ENCODE measurements around the gene NTM.

NTM gene

GRCh38 chr11:131386408-131386807, 16.0 kb downstream of the NTM start:
- H3K27me3 Mint-ChIP-seq (ENCODE audit: low read depth): no peaks in the 10 kb centered on the region

GRCh38 chr11:131388030-131388429, 17.6 kb downstream of the NTM start:
- H3K27ac Mint-ChIP-seq: no peak overlapping the region
- H3K36me3 Mint-ChIP-seq (ENCODE audit: low read depth): no peaks in the 10 kb centered on the region
- H3K9me3 Mint-ChIP-seq: no peaks in the 10 kb centered on the region
- no peaks in the 10 kb centered on the region for H3K27me3 Mint-ChIP-seq (ENCODE audit: low read depth)
- DNase-seq (ENCODE audit: low spot score): no peak
- no peaks in the 10 kb centered on the region for H3K4me1 Mint-ChIP-seq (ENCODE audit: low read depth)
- no peak overlapping the region for H3K4me3 Mint-ChIP-seq

More at GRCh38 chr11:131386408-131386807, 16.0 kb downstream of the NTM start:
- no peaks in the 10 kb centered on the region for H3K9me3 Mint-ChIP-seq
- no peak overlapping the region for H3K4me3 Mint-ChIP-seq
- H3K4me1 Mint-ChIP-seq (ENCODE audit: low read depth): no peaks in the 10 kb centered on the region
- H3K36me3 Mint-ChIP-seq (ENCODE audit: low read depth): no peaks in the 10 kb centered on the region
- H3K27ac Mint-ChIP-seq: no peak overlapping the region
- DNase-seq (ENCODE audit: low spot score): no peak

DNA sequence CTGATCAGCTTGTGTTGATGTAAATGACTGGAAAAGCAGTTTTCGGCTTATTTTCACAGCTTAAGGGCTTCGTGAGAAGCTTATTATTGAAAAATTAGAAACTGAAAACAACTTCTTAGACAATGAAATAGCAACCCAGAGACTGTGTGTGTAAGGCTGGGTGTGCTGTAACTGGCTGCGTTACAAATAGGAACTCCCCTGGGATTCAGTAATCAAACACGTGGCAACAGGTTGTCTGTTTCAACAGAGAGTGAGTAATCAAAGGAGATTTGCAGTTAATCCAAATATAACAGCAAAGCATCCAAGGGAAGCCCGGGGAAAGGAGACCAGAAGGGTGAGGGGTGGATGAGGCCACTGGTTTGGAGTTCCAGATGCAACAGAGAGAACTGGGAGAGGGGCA, 19.2 kb downstream of the NTM start:
- Mint-ChIP-seq H3K27ac (no peak overlapping the region), H3K9me3 (no peaks in the 10 kb centered on the region), H3K36me3 (ENCODE audit: low read depth) (no peaks in the 10 kb centered on the region), H3K27me3 (ENCODE audit: low read depth) (no peaks in the 10 kb centered on the region), H3K4me1 (ENCODE audit: low read depth) (no peaks in the 10 kb centered on the region), H3K4me3 (no peak overlapping the region)
- DNase-seq (ENCODE audit: low spot score): no peak

DNA sequence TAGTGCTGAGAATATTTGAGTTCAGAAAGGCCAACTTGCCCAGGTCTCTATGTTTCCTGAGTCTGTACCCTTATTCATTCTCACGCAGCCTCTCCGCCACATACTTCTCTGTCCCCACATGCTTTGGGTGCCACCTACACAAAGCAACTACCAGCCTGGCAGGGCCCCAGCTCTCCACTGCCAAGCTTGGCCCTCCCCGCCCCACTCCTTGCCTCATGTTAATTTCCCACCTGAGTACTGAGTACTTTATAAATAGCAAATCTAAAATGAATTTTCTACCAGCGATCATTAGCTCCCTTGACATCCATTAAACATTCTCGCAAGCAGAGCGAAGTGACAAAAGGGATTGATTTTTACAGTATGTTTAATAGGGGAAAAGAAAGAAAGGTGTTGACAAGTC, 20.8 kb downstream of the NTM start:
- Mint-ChIP-seq H3K27ac (no peak overlapping the region), H3K4me1 (ENCODE audit: low read depth) (no peaks in the 10 kb centered on the region), H3K36me3 (ENCODE audit: low read depth) (no peaks in the 10 kb centered on the region), H3K27me3 (ENCODE audit: low read depth) (no peaks in the 10 kb centered on the region), H3K9me3 (no peaks in the 10 kb centered on the region), H3K4me3 (no peak overlapping the region)
- DNase-seq (ENCODE audit: low spot score): no peak

- H3K9me3 Mint-ChIP-seq: no peaks in the 10 kb centered on the region
- no peak for DNase-seq (ENCODE audit: low spot score)
- no peaks in the 10 kb centered on the region for H3K4me1 Mint-ChIP-seq (ENCODE audit: low read depth)
- H3K36me3 Mint-ChIP-seq (ENCODE audit: low read depth): no peaks in the 10 kb centered on the region
- H3K27ac Mint-ChIP-seq: no peak overlapping the region
- no peaks in the 10 kb centered on the region for H3K27me3 Mint-ChIP-seq (ENCODE audit: low read depth)
- H3K4me3 Mint-ChIP-seq: no peak overlapping the region
These were observed 22.3 kb downstream of the NTM start for GRCh38 chr11:131392528-131393255.

DNA sequence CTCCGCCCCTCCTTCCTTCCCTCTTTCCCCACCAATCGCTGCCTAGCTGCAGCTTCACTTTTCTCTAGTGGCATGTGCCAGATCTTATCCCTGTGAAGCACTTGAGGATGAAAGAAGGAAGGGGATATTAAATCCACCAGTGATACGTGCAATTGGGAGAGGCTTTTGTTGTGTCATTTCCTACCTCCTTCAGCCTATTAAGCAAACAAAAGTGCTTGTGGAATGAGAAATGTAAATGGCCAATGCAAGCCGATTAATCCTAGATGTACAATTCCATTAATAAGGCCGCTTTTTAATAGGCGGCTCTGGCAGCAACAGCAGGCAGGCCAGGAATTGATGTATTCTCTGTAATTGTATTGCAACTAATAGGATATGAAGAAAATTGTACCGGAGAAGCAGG, 23.3 kb downstream of the NTM start:
- no peaks in the 10 kb centered on the region for H3K9me3 Mint-ChIP-seq
- no peak for DNase-seq (ENCODE audit: low spot score)
- H3K27me3 Mint-ChIP-seq (ENCODE audit: low read depth): no peaks in the 10 kb centered on the region
- H3K36me3 Mint-ChIP-seq (ENCODE audit: low read depth): no peaks in the 10 kb centered on the region
- H3K4me3 Mint-ChIP-seq: no peak overlapping the region
- no peaks in the 10 kb centered on the region for H3K4me1 Mint-ChIP-seq (ENCODE audit: low read depth)
- H3K27ac Mint-ChIP-seq: no peak overlapping the region

GRCh38 chr11:131397675-131398074, 27.3 kb downstream of the NTM start:
- no peak for DNase-seq (ENCODE audit: low spot score)
- Mint-ChIP-seq H3K4me3 (no peak overlapping the region), H3K27me3 (ENCODE audit: low read depth) (no peaks in the 10 kb centered on the region), H3K4me1 (ENCODE audit: low read depth) (no peaks in the 10 kb centered on the region), H3K27ac (no peak overlapping the region), H3K36me3 (ENCODE audit: low read depth) (no peaks in the 10 kb centered on the region), H3K9me3 (no peaks in the 10 kb centered on the region)

GRCh38 chr11:131402040-131402439, 31.6 kb downstream of the NTM start:
- Mint-ChIP-seq H3K9me3 (no peaks in the 10 kb centered on the region), H3K4me3 (no peak overlapping the region), H3K4me1 (ENCODE audit: low read depth) (no peaks in the 10 kb centered on the region), H3K27me3 (ENCODE audit: low read depth) (no peaks in the 10 kb centered on the region), H3K27ac (no peak overlapping the region), H3K36me3 (ENCODE audit: low read depth) (no peaks in the 10 kb centered on the region)
- no peak for DNase-seq (ENCODE audit: low spot score)

GRCh38 chr11:131404010-131404409, 33.6 kb downstream of the NTM start:
- Mint-ChIP-seq H3K4me3 (no peak overlapping the region), H3K36me3 (ENCODE audit: low read depth) (no peaks in the 10 kb centered on the region), H3K9me3 (no peaks in the 10 kb centered on the region), H3K27me3 (ENCODE audit: low read depth) (no peaks in the 10 kb centered on the region), H3K27ac (no peak overlapping the region), H3K4me1 (ENCODE audit: low read depth) (no peaks in the 10 kb centered on the region)
- DNase-seq (ENCODE audit: low spot score): no peak

DNA sequence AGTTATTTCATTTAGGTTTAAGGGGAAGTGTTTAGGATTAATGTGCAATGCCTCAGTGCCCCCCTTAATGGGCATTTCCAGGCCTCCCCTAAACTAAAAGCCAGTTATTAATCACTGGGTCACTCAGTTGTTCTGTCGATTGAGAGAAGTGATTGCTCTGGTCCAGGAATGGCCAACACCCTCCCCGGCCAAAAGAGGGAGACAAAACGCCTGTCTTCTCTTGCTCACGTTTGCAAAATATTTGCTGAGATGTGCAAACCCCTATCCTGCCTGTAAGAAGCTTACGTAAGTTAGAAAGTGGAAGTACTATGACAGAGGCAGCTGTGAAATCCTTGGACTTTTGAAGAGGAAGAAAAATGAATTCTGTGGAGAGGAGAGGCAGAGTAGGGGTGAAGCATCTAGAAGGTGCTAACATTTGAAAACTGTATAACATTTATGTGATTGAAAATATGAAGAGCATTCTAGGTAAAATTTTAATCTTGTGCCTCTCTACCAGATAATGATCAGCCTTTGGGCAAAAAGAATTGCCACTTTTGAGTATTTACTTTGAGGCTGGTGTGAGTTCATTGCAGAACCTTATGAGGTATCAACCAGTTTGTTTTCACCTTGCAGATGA, 37.7 kb downstream of the NTM start:
- DNase-seq (ENCODE audit: low spot score): no peak
- H3K27ac Mint-ChIP-seq: no peak overlapping the region
- no peaks in the 10 kb centered on the region for H3K36me3 Mint-ChIP-seq (ENCODE audit: low read depth)
- no peaks in the 10 kb centered on the region for H3K27me3 Mint-ChIP-seq (ENCODE audit: low read depth)
- H3K9me3 Mint-ChIP-seq: no peaks in the 10 kb centered on the region
- no peak overlapping the region for H3K4me3 Mint-ChIP-seq
- H3K4me1 Mint-ChIP-seq (ENCODE audit: low read depth): no peaks in the 10 kb centered on the region

DNA sequence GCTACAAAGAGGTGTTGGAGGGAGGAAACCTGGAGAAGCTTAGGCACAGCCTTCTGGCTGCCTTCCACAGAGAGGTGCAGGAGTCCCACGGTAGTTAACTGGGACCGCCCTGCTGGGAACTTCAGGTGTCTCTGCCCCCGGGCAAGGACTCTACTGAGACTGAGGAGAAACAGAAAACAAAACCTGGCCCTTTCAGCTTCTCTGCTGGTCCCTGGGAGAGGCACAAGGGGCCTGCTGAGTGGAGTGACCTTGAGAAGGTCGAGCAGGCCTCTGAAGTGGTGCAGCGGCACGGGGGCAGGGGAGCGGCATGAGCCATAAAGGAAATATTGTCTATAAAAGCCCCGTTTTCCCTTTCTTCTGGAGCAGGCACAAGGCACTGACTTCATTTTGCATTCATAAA, 38.9 kb downstream of the NTM start:
- no peaks in the 10 kb centered on the region for H3K9me3 Mint-ChIP-seq
- H3K4me1 Mint-ChIP-seq (ENCODE audit: low read depth): no peaks in the 10 kb centered on the region
- H3K36me3 Mint-ChIP-seq (ENCODE audit: low read depth): no peaks in the 10 kb centered on the region
- no peaks in the 10 kb centered on the region for H3K27me3 Mint-ChIP-seq (ENCODE audit: low read depth)
- no peak for DNase-seq (ENCODE audit: low spot score)
- no peak overlapping the region for H3K4me3 Mint-ChIP-seq
- no peak overlapping the region for H3K27ac Mint-ChIP-seq

DNA sequence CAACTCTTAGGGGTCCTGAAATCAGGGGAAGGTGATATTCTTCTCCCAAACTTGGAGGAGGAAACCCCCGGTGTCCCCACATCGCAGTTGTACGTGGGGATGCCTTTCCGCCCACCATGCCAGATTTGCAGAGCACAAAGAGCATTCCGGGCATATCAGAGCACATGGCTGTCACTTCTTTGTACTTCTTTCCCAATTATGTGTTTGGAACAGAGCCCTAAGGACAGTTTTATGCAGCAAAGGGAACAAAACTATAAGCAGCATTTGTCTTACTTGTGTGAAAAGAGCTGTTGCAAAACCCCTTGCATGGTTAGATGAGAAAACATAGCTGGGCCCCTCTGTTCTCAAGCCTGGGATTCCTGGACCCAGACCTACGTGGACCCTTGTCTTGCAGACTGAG, 41.2 kb downstream of the NTM start:
- H3K27ac Mint-ChIP-seq: no peak overlapping the region

DNA sequence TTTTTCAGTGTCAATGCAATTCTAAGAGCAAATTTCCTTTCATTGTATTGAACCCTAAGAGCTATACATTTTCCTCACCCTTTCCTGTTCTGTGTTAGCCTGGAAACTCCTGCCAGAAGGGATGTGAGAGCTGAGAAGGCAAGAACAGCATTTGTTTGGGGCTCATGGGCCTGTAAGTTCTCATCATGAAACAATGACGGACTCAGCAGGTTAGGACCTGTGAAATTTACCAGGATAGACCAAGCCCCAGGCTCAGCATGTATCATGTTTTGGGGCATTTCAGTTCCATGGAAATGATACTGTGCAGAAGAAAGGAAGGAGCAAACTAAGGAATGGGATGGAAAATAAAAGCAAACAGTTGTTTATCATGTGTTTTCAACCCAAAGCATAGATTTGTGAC, 41.6 kb downstream of the NTM start:
- no peak for DNase-seq (ENCODE audit: low spot score)
- H3K9me3 Mint-ChIP-seq: no peaks in the 10 kb centered on the region
- no peak overlapping the region for H3K4me3 Mint-ChIP-seq
- H3K27me3 Mint-ChIP-seq (ENCODE audit: low read depth): no peaks in the 10 kb centered on the region
- H3K4me1 Mint-ChIP-seq (ENCODE audit: low read depth): no peaks in the 10 kb centered on the region
- no peaks in the 10 kb centered on the region for H3K36me3 Mint-ChIP-seq (ENCODE audit: low read depth)
- no peak overlapping the region for H3K27ac Mint-ChIP-seq

More for the DNA sequence above, 41.2 kb downstream of the NTM start:
- no peaks in the 10 kb centered on the region for H3K36me3 Mint-ChIP-seq (ENCODE audit: low read depth)
- no peaks in the 10 kb centered on the region for H3K27me3 Mint-ChIP-seq (ENCODE audit: low read depth)
- H3K4me3 Mint-ChIP-seq: no peak overlapping the region
- no peak for DNase-seq (ENCODE audit: low spot score)
- H3K9me3 Mint-ChIP-seq: no peaks in the 10 kb centered on the region
- H3K4me1 Mint-ChIP-seq (ENCODE audit: low read depth): no peaks in the 10 kb centered on the region

DNA sequence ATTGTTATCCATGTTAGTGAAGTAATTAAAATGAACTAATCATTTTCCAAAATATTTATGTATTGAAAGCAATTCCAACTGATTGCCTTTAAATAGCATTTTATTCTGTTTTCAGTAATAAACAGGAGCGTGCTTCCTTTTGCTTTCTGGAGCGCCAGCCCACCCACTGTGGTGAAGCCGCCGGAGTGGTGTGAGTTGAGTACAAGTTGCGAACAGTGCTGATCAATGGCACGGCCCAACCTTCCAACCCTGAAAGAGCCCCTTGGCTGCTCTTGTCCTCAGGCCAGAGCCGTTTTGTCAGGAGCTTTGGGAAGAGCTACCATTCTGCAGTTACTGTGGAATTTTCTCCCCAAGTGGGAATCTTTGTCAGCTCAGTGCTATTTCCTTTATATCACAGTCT, 42.8 kb downstream of the NTM start:
- Mint-ChIP-seq H3K27me3 (ENCODE audit: low read depth) (no peaks in the 10 kb centered on the region), H3K36me3 (ENCODE audit: low read depth) (no peaks in the 10 kb centered on the region), H3K4me1 (ENCODE audit: low read depth) (no peaks in the 10 kb centered on the region), H3K27ac (no peak overlapping the region), H3K9me3 (no peaks in the 10 kb centered on the region), H3K4me3 (no peak overlapping the region)
- no peak for DNase-seq (ENCODE audit: low spot score)

DNA sequence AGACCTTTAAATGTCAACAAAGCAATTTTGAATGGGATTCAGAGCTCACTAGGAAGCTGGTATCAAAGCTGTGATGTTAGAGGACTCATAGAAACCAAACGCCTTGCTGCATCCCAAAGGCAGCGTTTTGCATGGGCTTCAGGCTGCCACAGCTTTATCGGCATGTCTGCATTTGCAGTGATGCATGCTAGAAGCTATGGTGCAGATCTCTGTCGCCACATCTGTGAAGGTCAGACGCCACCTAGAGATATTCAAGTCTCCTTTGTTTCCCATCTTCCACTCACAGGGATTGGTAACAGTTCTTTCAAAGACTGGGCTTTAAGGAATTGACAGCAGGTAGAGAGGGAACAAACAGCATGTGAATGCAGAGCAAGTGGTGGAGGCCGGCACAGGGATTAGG, 47.8 kb downstream of the NTM start:
- no peak for DNase-seq (ENCODE audit: low spot score)
- H3K27ac Mint-ChIP-seq: no peak overlapping the region
- H3K4me3 Mint-ChIP-seq: no peak overlapping the region
- no peaks in the 10 kb centered on the region for H3K9me3 Mint-ChIP-seq
- H3K4me1 Mint-ChIP-seq (ENCODE audit: low read depth): no peaks in the 10 kb centered on the region
- no peaks in the 10 kb centered on the region for H3K36me3 Mint-ChIP-seq (ENCODE audit: low read depth)
- H3K27me3 Mint-ChIP-seq (ENCODE audit: low read depth): no peaks in the 10 kb centered on the region

Measured in T-helper 2 cell treated with Interferon-gamma antibody and Interleukin-4, amounts not matched to agents 5 μg/mL and 100 μg/mL, for 36 hours (primary cell).